HCT116 (cell line): Measurements from ENCODE around the gene GPHN.

Experiments used
- EGR1 ChIP-seq: IDR thresholded peaks from 2 replicates; pipeline ENCODE4 v1.6.1; 2012; ENCODE audit warnings: low read depth
- EZH2 ChIP-seq: fragments of 200-600 bp; sonication (generic); IDR thresholded peaks from 2 replicates; pipeline ENCODE4 v1.6.1; 2017; ENCODE audit warnings: antibody characterized with exemption, mixed run types
- EZH2phosphoT487 ChIP-seq: fragments of 200-600 bp; IDR thresholded peaks from 2 replicates; pipeline ENCODE4 v1.6.1; 2018; ENCODE audit warnings: antibody characterized with exemption, borderline replicate concordance
- FOSL1 ChIP-seq: IDR thresholded peaks from 2 replicates; pipeline ENCODE4 v1.6.1; 2012; ENCODE audit warnings: low read depth
- POLR2AphosphoS5 ChIP-seq: IDR thresholded peaks from 2 replicates; pipeline ENCODE4 v1.6.1; 2011; ENCODE audit warnings: mild to moderate bottlenecking, low read depth, low read length, moderate library complexity
- RAD21 ChIP-seq: IDR thresholded peaks from 2 replicates; pipeline ENCODE4 v1.6.1; 2012; ENCODE audit warnings: low read depth, mild to moderate bottlenecking
- TF ChIP-seq, protein P1 (sequence below), 3 experiments: fragments of 200-600 bp in 1 of 3; sonication (generic) in 1 of 3; IDR thresholded peaks in 2 of 3; conservative IDR thresholded peaks in 1 of 3; 2 replicates each; pipeline ENCODE4 v1.5.1; 2012 to 2017; ENCODE audit warnings: low read depth in 2 of 3, low read length in 2 of 3, antibody characterized with exemption in 1 of 3, borderline replicate concordance in 1 of 3, control low read depth in 1 of 3, mild to moderate bottlenecking in 1 of 3, mixed read lengths in 1 of 3, mixed run types in 1 of 3, moderate library complexity in 1 of 3; ENCODE audit not compliant: insufficient read depth in 1 of 3

- TF ChIP-seq EZH2: no peak
- no peak for TF ChIP-seq EZH2phosphoT487
- TF ChIP-seq, protein P1, sequence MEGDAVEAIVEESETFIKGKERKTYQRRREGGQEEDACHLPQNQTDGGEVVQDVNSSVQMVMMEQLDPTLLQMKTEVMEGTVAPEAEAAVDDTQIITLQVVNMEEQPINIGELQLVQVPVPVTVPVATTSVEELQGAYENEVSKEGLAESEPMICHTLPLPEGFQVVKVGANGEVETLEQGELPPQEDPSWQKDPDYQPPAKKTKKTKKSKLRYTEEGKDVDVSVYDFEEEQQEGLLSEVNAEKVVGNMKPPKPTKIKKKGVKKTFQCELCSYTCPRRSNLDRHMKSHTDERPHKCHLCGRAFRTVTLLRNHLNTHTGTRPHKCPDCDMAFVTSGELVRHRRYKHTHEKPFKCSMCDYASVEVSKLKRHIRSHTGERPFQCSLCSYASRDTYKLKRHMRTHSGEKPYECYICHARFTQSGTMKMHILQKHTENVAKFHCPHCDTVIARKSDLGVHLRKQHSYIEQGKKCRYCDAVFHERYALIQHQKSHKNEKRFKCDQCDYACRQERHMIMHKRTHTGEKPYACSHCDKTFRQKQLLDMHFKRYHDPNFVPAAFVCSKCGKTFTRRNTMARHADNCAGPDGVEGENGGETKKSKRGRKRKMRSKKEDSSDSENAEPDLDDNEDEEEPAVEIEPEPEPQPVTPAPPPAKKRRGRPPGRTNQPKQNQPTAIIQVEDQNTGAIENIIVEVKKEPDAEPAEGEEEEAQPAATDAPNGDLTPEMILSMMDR (IDR thresholded peaks at IDR 0.05 in 2 of 3, conservative IDR thresholded peaks at IDR 0.05 in 1 of 3; ENCODE audit: borderline replicate concordance in 1 of 3, insufficient read depth in 1 of 3, low read depth in 2 of 3, low read length in 2 of 3): no peak
- TF ChIP-seq POLR2AphosphoS5: no peak
- no peak for TF ChIP-seq FOSL1
- no peak for TF ChIP-seq EGR1
- TF ChIP-seq RAD21: no peak
Measured at GRCh38 chr14:66859063-66859671, 351.2 kb downstream of the GPHN start.
